GM10847 (cell line): ENCODE data around the gene PER2.

Experiments used
- POLR2A ChIP-seq: IDR thresholded peaks from 2 replicates; pipeline ENCODE4 v1.6.1; 2011; ENCODE audit not compliant: insufficient read length; ENCODE audit errors: extremely low read depth

PER2 gene

DNA sequence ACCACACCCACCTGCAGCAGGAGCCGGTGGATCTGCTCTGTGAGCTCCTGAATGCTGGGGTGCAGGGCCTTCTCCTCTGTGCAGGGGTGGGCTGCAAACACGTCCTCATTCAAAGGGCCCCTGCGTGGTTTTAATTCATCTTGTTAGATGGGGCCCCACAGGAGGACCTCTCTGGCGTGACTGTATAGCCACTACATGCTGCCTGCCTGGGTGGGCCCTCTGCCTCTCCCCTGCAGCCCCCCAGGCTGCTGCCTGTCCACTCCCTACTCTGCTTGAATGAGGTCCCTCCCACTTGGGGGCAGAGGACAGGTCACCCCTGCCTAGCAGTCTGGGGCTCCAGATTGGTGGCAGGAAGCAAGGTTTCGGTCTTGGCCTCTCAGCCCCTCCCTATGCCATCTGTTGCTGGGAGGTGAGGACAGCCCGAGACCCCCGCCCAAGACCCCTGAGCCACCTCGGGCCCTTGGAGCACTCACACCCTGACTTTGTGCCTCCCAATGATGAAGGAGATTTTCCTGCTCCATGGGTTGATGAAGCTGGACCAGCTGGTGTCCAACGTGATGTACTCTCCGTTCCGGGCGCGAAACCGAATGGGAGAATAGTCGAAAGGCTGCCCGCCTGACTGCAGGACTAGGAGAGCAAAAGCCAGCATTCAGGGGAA lies 26.6 kb downstream of the PER2 start:
- no peak for TF ChIP-seq POLR2A

DNA sequence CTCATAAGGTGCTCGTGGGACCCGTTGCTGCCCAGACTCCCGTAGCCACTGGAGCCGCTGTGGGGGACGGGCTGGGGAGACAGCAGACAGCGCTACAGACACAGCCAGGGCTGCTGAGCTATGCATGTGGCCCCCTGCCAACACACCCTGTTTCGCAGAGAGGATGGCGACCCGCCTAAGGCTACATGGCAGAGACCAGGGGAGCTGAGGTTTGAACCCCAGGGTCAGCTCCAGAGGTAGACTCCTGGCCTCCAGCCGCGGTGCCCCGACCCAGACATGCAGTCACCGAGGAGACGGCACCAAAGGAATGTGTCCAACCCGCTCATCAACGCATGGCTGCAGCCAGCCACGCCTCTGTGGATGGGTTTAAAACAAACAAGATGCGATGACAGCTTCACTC lies 27.5 kb downstream of the PER2 start:
- TF ChIP-seq POLR2A = no peak

DNA sequence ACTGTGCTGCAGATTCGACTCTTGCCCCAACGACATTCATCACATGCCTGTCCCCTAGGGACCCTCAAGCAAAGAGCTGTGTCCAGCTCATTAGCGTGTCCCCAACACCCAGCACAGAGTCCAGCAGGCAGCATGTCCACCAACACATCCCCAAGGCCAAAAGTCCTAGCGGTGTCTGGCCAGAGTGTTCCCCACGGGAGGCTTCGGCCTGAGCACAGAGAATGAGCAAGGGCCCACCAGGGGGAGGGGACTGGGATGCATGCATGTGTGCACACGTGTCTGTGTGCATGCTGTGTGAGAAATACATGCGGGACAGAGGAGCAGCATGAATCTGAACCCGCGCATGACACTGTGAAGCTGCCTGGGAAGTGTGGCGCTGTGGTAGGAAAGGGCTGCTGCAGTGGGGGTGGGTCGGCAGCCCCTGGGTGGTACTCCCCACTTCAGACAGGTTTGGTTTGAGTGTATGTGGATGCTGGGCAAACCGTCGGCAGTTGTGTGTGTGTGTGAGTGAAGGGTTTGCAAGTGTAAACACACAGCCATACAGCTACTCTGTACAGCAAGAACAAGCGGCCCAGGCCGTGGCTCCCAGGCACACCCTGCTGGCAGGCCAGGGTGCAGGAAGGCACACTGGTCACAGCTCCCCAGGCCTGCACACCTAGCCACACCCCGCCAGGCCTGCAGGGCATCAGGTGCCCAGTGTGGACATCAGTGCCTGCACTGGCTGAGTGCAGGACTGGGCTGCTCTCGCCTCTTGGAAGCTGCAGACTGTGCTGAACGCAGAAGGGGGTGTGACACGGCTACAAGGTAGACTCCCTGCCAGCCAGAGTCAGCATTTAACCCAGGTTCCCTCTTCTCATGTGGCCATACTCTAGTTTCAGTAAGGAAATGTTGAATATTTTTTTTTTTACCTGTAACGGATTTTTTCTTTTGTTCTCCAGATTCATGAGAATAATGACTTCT lies 29.1 kb downstream of the PER2 start:
- no peak for TF ChIP-seq POLR2A

DNA sequence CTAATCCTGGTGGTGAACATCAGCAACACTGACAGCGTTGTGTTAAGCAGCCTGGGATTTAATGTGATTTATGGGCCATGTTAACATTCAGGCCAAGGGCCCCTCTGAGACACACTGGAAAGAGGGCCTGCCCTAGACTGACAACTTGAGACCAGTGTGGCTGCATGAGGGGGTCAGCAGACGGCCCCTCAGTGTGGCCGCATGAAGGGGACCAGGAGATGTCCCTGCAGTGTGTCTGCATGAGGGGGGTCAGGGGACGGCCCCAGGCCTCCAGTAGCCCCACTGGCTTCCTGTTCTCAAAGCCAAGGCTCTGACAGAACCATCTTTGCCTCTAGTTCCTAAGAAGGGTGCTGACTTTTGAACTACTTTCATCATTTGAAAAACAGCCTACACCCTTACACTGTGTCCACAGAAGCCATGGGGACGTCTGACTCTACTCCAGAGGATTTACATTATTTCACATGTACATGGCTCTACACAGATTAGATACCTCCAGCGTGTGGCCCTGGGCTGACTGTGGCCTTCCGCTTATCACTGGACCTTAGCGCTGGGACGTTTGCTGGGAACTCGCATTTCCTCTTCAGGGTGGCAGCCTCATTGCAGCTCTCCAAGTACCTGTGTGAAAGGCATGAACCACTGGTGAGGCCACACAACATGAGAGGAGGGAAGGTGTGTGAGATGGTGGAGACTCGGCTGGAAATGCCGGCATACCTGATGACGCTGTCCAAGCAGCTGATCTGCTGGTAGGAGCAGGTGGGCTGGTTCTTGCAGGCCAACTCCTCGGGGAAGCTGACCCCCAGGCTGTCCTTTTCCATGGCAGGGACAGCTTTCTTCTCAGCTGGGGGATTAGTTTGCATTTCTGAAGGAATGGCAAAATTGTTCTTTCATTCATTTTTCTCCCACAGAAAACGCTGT lies 30.4 kb downstream of the PER2 start:
- no peak for TF ChIP-seq POLR2A

DNA sequence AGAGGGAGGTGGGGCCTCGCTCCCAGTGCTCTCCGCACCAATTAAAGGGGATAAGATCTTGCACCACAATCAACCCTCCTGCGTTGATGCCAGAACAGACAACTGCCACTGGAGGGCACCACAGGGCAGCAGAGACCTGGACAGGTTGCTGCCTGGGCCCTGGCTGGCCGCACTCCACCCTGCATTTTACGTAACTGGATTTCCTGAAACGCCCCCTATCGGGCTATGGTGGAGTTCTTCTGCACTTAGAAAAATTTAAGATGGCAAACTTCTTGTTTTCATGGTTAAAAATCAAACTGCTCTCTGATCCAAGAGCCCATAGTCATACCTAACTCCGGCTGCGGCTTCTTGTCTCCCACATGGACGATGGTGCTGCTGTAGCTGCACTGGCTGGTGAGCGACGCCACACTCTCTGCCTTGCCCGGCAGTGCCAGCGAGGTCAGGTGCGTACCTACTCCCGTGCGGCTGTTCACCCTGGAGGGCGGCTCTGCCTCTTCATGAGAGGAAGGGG lies 31.8 kb downstream of the PER2 start:
- TF ChIP-seq POLR2A = no peak

DNA sequence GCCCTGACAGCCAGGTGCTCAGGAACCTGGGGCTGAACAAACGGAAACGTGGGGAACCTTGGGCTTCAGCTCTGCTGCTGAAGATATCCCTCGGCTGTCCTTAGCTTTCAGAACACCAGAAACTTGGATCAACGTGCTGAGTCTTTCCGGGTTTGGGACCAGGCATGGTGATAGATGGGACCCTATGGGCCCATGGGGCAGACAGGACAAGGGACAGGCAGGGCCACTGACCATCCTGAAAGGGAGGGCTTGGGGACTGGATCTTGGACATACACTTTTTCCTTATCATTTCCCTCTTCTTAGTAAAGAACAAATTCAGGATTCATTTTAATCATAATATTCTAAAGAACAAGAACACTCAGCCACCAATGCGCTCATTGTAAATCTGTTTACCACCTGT lies 32.3 kb downstream of the PER2 start:
- no peak for TF ChIP-seq POLR2A

DNA sequence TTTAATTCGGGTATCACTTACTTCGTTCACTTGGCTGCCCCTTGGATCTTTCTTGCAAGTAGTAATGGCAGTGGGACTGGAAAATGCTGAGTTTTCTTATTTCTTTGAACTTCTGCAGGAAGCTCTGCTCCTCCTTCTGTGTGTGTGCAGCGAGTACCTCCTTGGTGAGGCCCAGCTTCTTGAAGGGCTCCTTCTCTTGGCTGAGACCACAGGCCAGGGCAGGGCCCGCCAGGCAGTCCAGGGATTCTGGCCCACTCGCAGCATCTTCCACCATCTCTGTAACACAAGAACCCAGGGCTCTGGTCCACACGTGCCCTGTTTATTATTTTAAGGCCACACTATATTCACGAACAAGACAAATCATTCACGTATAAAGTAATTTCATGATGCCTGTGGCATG lies 32.8 kb downstream of the PER2 start:
- TF ChIP-seq POLR2A = no peak

DNA sequence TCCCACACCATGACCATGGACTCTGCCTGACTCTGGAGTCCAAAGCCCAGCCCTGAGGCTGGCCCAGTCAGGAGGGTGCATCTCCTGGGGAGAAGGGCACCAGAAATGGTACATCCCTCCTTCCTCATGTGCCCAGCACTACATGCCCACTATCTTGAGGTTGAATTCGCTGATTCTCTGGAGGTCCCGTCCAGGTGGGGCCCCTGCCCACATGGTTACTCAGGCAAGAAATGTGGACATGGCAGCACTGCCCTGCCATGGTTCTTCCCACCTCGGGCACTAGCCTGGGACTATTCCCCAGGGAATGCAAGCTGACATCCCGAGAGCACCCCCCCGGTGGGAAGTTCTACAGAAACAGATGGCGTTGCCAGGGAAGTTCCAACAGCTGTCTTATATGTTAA lies 33.3 kb downstream of the PER2 start:
- no peak for TF ChIP-seq POLR2A

DNA sequence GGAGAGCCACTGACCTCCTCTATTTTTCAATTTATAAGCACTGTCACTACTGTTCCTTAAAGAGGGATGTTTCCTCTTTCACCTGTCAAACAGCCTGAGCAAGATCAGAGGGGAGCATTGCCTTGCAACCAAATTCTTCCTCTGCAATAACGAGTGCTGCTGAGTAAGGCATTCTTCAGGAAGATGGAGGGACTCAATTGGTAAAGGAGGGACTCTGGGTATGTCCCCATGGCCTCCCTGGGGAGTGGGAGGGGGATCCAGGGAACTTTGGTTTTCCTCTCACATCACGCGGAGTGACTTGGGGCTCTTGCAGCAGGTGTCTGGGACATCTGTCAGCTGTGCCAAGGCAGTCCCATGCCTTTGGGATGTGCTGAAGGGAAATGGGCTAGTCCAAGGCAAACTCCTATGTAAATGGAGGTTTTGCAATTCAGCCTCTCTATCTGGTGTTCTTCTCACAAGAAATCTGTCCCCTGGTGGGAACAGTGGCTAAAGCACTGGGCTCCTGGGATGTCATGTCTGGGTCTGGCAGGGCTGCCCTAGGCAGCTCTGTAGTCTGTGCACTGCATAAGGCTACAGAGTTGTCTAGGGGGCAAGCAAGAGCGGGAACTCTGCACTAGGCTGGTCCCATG lies 34.2 kb downstream of the PER2 start:
- TF ChIP-seq POLR2A = no peak

DNA sequence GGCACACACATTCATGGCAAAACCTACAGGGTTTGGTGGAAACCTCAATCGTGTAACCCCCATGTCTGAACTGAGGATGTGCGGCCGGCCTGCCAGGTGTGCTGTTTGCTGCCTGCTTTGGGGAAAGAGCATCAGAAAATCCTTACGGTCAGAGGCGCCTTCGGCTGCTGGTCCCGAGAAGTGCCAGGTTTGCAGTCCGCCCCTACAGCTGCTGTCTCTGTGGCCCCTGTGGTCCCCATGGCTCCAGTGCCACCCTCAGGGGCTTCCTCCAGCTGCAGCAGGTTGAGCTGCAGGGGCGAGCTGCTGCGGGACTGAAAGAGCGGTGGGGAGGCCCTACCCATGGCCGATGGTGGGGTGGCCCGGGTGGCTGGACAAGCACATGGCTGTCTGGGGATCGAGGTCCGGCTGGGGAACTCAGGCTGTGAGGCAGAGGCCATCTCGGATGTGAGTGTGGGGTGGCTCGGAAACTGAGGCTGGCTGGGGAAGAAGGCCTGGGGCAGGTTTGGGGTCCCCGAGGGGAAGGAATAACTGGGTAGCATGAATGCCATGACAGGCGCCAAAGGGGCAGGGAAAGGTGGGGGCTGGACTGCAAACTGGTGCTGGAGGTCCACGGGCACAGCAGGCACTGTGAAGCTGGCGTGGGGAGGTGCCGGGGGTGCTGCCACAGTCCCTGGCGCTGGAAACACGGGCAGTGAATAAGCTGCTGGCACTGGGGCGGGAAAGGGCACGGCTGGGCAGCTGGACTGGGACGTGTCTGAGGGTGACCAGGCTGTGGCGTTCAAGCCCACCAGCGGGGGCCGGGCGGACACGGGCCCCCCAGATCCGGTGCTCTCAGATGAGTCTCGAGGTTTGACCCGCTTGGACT lies 35.4 kb downstream of the PER2 start:
- TF ChIP-seq POLR2A = no peak

DNA sequence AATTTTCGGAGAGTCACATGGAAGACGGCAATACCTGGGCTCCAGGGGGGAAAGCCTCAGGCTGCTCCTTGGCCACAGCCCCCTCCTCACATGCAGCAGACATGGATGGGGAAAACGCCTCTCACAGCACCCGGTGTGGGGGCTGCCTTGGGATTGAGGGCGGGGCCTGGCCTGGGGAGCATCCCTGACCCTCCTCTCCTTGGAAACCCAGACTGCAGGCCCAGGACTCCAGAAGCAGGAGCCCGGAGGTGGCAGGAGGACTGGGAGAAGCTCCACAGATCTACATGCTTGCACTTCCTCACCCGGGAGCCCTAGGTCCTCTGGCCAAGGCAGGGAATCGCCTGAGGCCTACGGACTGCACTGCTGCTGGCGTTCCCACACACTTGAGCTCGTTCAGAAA lies 36.4 kb downstream of the PER2 start:
- TF ChIP-seq POLR2A = no peak

DNA sequence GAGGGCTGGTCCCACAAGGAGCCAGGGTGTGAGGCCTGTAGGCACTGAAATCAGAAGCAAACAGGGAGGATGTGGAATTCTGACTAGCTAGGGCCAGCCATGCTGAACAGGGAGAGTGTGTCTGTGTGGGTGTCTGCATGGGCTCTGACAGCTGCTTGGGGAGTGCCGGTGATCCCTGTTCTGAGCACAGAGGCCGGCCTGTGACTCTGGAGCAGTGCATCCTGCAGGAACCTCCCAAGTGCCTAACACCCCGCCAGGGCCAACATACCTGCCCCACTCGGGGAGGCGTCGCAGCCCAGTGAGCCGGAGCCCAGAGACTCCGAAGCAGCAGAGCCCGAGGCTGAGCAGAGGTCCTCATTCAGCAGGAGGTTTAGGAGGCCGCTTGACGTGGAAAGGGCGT lies 37.1 kb downstream of the PER2 start:
- no peak for TF ChIP-seq POLR2A

DNA sequence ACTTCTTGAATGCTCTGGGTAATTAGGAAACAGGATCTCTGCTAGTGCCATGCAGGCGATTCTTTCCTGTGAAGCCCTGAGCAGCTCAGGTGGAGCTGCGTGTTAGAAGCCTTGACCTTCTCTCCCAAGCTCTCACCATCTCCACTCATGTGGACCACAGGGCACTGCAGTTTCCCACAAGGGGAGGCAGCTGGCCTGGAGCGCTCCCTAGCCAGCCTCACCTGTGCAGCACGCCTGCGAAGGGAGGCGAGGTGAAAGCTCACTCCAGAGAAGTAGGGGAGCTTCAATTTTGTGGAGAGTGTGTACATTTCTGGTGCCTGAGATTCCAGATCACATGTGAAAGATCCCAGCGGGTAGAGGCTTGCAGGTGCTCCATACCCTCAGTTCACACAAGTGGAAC lies 37.5 kb downstream of the PER2 start:
- no peak for TF ChIP-seq POLR2A
